ENCODE data around the gene SLCO2A1.

DNA sequence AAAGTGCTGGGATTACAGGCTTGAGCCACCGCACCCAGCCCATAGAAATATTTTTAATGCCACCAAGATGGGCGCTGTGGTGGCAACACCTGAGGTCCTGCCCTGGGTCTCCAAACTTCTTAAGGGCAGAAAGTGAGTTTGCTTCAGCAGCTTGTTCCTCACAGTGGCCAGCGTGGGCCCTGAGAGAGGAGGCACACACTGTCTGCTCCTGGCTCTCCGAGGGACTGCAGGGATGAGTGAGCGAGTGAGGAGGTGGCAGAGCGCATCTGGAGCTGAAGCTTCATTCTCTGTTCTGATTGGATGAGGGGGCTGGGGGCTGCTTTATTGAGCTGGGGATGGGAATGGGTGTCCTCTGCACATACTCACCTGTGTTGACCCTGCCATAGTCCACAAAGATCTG lies 76.4 kb downstream of the SLCO2A1 start:
- no peak for TF ChIP-seq EP300 (IDR thresholded peaks at IDR 0.05)
- TF ChIP-seq, protein P1, sequence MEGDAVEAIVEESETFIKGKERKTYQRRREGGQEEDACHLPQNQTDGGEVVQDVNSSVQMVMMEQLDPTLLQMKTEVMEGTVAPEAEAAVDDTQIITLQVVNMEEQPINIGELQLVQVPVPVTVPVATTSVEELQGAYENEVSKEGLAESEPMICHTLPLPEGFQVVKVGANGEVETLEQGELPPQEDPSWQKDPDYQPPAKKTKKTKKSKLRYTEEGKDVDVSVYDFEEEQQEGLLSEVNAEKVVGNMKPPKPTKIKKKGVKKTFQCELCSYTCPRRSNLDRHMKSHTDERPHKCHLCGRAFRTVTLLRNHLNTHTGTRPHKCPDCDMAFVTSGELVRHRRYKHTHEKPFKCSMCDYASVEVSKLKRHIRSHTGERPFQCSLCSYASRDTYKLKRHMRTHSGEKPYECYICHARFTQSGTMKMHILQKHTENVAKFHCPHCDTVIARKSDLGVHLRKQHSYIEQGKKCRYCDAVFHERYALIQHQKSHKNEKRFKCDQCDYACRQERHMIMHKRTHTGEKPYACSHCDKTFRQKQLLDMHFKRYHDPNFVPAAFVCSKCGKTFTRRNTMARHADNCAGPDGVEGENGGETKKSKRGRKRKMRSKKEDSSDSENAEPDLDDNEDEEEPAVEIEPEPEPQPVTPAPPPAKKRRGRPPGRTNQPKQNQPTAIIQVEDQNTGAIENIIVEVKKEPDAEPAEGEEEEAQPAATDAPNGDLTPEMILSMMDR (IDR thresholded peaks at IDR 0.05): no peak
